Testis (tissue), 2 donors: ENCODE data around the gene ARMC6.

ENCODE experiments used
- CTCF ChIP-seq, 3 experiments: fragments of 450-650 bp in 2 of 3; fragments of 200-600 bp in 1 of 3; sonication (generic) in 1 of 3; IDR thresholded peaks; one replicate each; pipeline ENCODE4 v1.5.1; 2016 to 2019; ENCODE audit warnings: antibody characterized with exemption in 3 of 3, mild to moderate bottlenecking in 2 of 3, moderate library complexity in 1 of 3
- POLR2A ChIP-seq: fragments of 450-650 bp; IDR thresholded peaks from one replicate; pipeline ENCODE4 v1.6.1; 2017; ENCODE audit warnings: antibody characterized with exemption, mild to moderate bottlenecking, moderate library complexity

GRCh38 chr19:19006213-19006612 is 27.2 kb upstream of the ARMC6 start:
- no peak for TF ChIP-seq CTCF (IDR thresholded peaks at IDR 0.05)
- TF ChIP-seq POLR2A = no peak
